GM10248 (cell line): ENCODE results near the gene GCNA.
A peak's percentile ranks its signal among the peaks of the same experiment; 100 is the strongest.

Experiments
- CTCF ChIA-PET: fragments of 300-600 bp; sonication (Branson Sonifier 250); formaldehyde crosslinking; extraction: SDS; loops from one replicate; lab custom pipeline; 2021; ENCODE audit warnings: antibody characterized with exemption; lab: Yijun Ruan, JAX
- POLR2A ChIA-PET: fragments of 350-650 bp; sonication (Branson Sonifier 250); formaldehyde crosslinking; extraction: SDS; loops from one replicate; lab custom pipeline; 2020; ENCODE audit warnings: antibody characterized with exemption; lab: Yijun Ruan, JAX
- DNase-seq: peaks from one replicate; pipeline ENCODE4 v3.0.0; 2012; ENCODE audit errors: extremely low spot score
- CTCF ChIP-seq: IDR thresholded peaks from 2 replicates; pipeline ENCODE4 v1.5.1; 2012; ENCODE audit warnings: mild to moderate bottlenecking, low read depth; ENCODE audit errors: extremely low read depth, missing control alignments, control extremely low read depth

GCNA gene

DNA sequence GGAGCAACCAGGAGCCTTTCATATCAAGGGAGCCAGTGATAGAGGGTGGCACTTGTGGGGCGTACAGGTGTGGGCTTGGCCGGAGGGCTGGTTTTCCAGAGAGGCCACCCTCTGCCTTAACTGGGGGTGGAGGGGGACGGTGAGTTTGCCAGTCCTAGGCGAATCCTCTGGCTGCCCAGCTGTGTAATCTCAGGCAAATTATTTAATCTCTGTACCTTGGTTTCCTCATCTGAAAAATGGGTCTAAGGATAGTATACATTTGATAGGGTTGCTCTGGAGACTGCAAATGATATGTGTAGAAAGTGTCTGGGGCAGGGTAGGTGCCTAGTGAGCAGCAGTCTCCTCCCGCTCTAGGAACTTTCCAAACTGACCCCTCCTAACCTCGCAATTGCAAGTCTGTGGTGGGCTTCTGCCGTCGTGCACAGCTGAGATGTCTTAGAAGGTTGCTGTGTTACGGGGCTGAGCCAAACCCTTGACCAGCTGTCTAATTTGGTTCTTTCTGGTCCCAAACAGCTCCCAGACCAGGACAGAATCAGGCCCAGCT lies 43.9 kb downstream of the GCNA start:
- no peak for DNase-seq
- ChIA-PET CTCF (interaction anchor here (0.8 to 2.7 kb wide), 4 partner anchors 11 to 58 kb away, joined by 3 to 13 read pairs (median 3); no protein-coding TSS in a partner anchor), POLR2A (interaction anchor here (0.5 to 0.9 kb wide), 3 partner anchors 256 to 531 kb away, joined by 3 to 9 read pairs (median 5); partner anchors contain the start of genes MED12 and TAF1)
- TF ChIP-seq CTCF = no peak

DNA sequence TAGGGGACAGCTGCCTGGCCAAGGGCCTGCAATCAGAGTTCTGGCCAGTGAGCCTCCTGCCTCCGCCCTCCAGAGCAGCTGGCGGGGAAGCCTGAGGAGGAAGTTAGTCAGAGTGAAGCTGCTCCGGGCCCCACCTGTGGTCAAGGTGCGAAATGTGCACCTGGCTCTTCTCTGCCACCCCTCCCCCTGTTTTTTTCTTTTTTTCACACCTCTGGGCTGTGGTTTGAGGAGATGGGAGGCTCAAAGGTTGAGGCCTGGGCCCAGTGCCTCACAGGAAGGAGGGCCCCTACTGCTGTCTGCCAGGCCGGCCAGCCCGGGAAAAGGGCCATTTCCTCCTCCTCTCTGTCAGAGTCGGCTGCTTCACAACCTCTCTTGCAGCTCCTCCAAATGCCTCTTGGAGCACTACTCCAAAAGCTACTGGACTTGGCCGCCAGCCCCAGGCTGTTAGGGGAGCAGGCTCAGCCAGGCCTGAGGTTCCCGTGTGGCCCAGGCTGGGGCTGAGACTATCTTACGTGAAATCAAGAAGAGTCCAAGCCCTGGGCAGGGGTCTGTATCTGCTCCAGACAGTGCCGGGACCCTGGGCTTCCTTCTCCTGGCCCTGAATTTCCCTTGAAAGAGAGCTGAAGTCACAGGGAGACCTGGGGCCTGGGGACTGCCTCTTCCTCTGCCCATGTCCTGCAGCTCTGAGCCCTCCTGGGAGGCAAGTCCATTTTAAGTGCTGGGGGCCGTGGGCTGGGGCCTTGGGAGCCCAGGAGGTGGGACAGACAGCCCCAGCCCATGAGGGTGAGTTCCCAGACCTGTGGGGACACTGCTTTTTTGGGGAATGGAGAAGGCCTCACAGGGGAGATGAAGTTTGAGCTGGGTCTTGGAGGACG lies 44.6 kb downstream of the GCNA start:
- ChIA-PET CTCF (interaction anchor here (0.8 to 2.7 kb wide), 5 partner anchors 10 to 59 kb away, joined by 3 to 13 read pairs (median 3); no protein-coding TSS in a partner anchor), POLR2A (interaction anchor here (0.5 to 0.9 kb wide), 2 partner anchors 257 to 504 kb away, joined by 5 to 9 read pairs; partner anchors contain the start of genes MED12 and TAF1)

GRCh38 chrX:71623714-71624113 lies 45.5 kb downstream of the GCNA start:
- ChIA-PET CTCF (interaction anchor here (1.1 to 2.1 kb wide), 2 partner anchors 10 to 13 kb away, joined by 3 to 6 read pairs; no protein-coding TSS in a partner anchor), POLR2A (no interaction called here)
- no peak for DNase-seq

More for the DNA sequence above, 44.6 kb downstream of the GCNA start:
- DNase-seq = peak; percentile 64
- TF ChIP-seq CTCF = no peak

DNA sequence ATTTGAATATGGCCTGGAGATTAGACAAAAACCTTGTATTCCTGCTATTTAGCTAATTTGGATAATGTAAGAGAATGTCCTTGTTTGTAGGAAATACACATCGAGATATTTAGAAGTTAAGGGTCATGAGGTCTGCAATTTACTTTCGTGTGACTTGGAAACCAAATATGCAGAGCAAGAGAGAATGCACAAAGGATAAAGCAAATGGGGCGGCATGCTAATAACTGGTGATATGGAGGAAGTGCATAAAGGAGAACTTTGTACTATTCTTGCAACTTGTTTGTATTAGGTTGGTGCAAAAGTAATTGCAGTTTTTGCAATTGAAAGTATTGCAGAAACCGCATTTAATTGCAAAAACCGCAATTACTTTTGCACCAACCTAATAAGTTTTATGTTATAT lies 47.2 kb downstream of the GCNA start:
- no peak for DNase-seq
- CTCF ChIA-PET = interaction anchor here (1.0 to 2.1 kb wide), 2 partner anchors 8 to 22 kb away, joined by 3 to 6 read pairs; no protein-coding TSS in a partner anchor
- POLR2A ChIA-PET = no interaction called here
- no peak for TF ChIP-seq CTCF

More at GRCh38 chrX:71623714-71624113, 45.5 kb downstream of the GCNA start:
- no peak for TF ChIP-seq CTCF

- POLR2A ChIA-PET = no interaction called here
- DNase-seq = no peak
- CTCF ChIA-PET = no interaction called here
Observed at GRCh38 chrX:71626576-71626975, 48.3 kb downstream of the GCNA start.

More at GRCh38 chrX:71626576-71626975, 48.3 kb downstream of the GCNA start:
- TF ChIP-seq CTCF = no peak
